Osteocyte (in vitro differentiated cells): ENCODE measurements around the gene PAQR4. TPM values are rescaled to one million over a fixed set of nuclear protein-coding genes. Genes with fewer than 3 reads are reported as not detected.
"Not testable (repeated sequence)": the region's sequence is repeated elsewhere in the genome, so short reads cannot be mapped to it uniquely, and the experiment has no call there.

Experiments
- DNase-seq: peaks from one replicate; pipeline ENCODE4 v3.0.0; 2021; ENCODE audit warnings: mixed read lengths; ENCODE audit not compliant: unreplicated experiment; ENCODE audit errors: extremely low spot score
- H3K27ac Mint-ChIP-seq: one replicate; pipeline ENCODE4 v1.8.0; 2021; ENCODE audit warnings: mild to moderate bottlenecking, mixed read lengths; ENCODE audit not compliant: unreplicated experiment
- H3K27me3 Mint-ChIP-seq: one replicate; pipeline ENCODE4 v1.8.0; 2021; ENCODE audit warnings: mixed read lengths; ENCODE audit not compliant: unreplicated experiment
- H3K36me3 Mint-ChIP-seq: one replicate; pipeline ENCODE4 v1.8.0; 2021; ENCODE audit warnings: mixed read lengths; ENCODE audit not compliant: unreplicated experiment
- H3K4me1 Mint-ChIP-seq: one replicate; pipeline ENCODE4 v1.8.0; 2021; ENCODE audit warnings: mixed read lengths; ENCODE audit not compliant: unreplicated experiment
- H3K4me3 Mint-ChIP-seq: one replicate; pipeline ENCODE4 v1.8.0; 2021; ENCODE audit warnings: mild to moderate bottlenecking, moderate library complexity, mixed read lengths; ENCODE audit not compliant: unreplicated experiment
- H3K9me3 Mint-ChIP-seq: one replicate; pipeline ENCODE4 v1.8.0; 2021; ENCODE audit warnings: mixed read lengths; ENCODE audit not compliant: unreplicated experiment
- CTCF ChIP-seq: fragments of 200-600 bp; sonication (generic); IDR thresholded peaks from 2 replicates; pipeline ENCODE4 v1.5.0; 2021; ENCODE audit warnings: antibody characterized with exemption, mild to moderate bottlenecking, moderate library complexity
- total RNA-seq: library from RNA; stranded (reverse); gene quantifications from 2 replicates; pipeline ENCODE4 v1.2.1, GENCODE V29; 2021

The PAQR4 gene
- total RNA-seq, 1 donor from 2014 or later, result 8.4 TPM

GRCh38 chr16:2929693-2930092 is 39.5 kb upstream of the PAQR4 start:
- DNase-seq, result no peak
- no peaks in the 10 kb centered on the region for H3K27me3 Mint-ChIP-seq
- H3K27ac Mint-ChIP-seq, result no peak overlapping the region
- peaks cover 8% of the 10 kb centered on the region for H3K36me3 Mint-ChIP-seq
- no peak overlapping the region for H3K4me3 Mint-ChIP-seq
- TF ChIP-seq CTCF, result no peak
- no peaks in the 10 kb centered on the region for H3K9me3 Mint-ChIP-seq
- peaks cover 4% of the 10 kb centered on the region for H3K4me1 Mint-ChIP-seq

- no peaks in the 10 kb centered on the region for H3K9me3 Mint-ChIP-seq
- DNase-seq, result no peak
- H3K4me1 Mint-ChIP-seq, result peaks cover 4% of the 10 kb centered on the region
- no peak overlapping the region for H3K4me3 Mint-ChIP-seq
- no peaks in the 10 kb centered on the region for H3K27me3 Mint-ChIP-seq
- H3K36me3 Mint-ChIP-seq, result peaks cover 10% of the 10 kb centered on the region
- no peak overlapping the region for H3K27ac Mint-ChIP-seq
- TF ChIP-seq CTCF, result no peak
Measured at GRCh38 chr16:2930236-2930635, 38.9 kb upstream of the PAQR4 start.

- not testable (repeated sequence) for H3K27ac Mint-ChIP-seq, DNase-seq, H3K9me3 Mint-ChIP-seq, H3K4me1 Mint-ChIP-seq, H3K27me3 Mint-ChIP-seq, H3K4me3 Mint-ChIP-seq
- H3K36me3 Mint-ChIP-seq, result peaks cover 15% of the 10 kb centered on the region
Measured at GRCh38 chr16:2931231-2931914, 37.8 kb upstream of the PAQR4 start.

- no peak for TF ChIP-seq CTCF
- Mint-ChIP-seq H3K36me3 (peaks cover 17% of the 10 kb centered on the region), H3K9me3 (no peaks in the 10 kb centered on the region), H3K27ac (no peak overlapping the region), H3K4me3 (no peak overlapping the region), H3K27me3 (no peaks in the 10 kb centered on the region), H3K4me1 (no peaks in the 10 kb centered on the region)
- no peak for DNase-seq
Measured at GRCh38 chr16:2933136-2933535, 36.0 kb upstream of the PAQR4 start.

GRCh38 chr16:2933701-2934100 is 35.4 kb upstream of the PAQR4 start:
- Mint-ChIP-seq H3K4me1 (no peaks in the 10 kb centered on the region), H3K27ac (no peak overlapping the region), H3K36me3 (peaks cover 17% of the 10 kb centered on the region), H3K4me3 (no peak overlapping the region), H3K27me3 (no peaks in the 10 kb centered on the region), H3K9me3 (no peaks in the 10 kb centered on the region)
- no peak for TF ChIP-seq CTCF
- no peak for DNase-seq
